Effector memory CD4-positive, alpha-beta T cell (primary cell): Measurements from ENCODE around the gene SOHLH1.

ENCODE experiments used
- DNase-seq, 3 donors: peaks; one replicate each; pipeline ENCODE4 v3.0.0-alpha.2; 2020
- H3K27ac ChIP-seq: 2 replicates; pipeline ENCODE4 v1.7.0; 2013; ENCODE audit warnings: mild to moderate bottlenecking, low read length, moderate library complexity; ENCODE audit not compliant: insufficient read depth, poor library complexity, severe bottlenecking
- H3K27me3 ChIP-seq: replicated peaks from 2 replicates; pipeline ENCODE4 v1.7.0; 2013; ENCODE audit warnings: mild to moderate bottlenecking, low read length; ENCODE audit not compliant: insufficient read depth, control insufficient read depth, poor library complexity, severe bottlenecking
- H3K36me3 ChIP-seq: 2 replicates; pipeline ENCODE4 v1.7.0; 2013; ENCODE audit warnings: mild to moderate bottlenecking, low read length, moderate library complexity; ENCODE audit not compliant: control insufficient read depth, insufficient read depth
- H3K4me1 ChIP-seq: 2 replicates; pipeline ENCODE4 v1.7.0; 2013; ENCODE audit warnings: low read length, mild to moderate bottlenecking; ENCODE audit not compliant: control insufficient read depth, insufficient read depth, poor library complexity, severe bottlenecking
- H3K4me3 ChIP-seq: 2 replicates; pipeline ENCODE4 v1.7.0; 2013; ENCODE audit warnings: low read length, low read depth, mild to moderate bottlenecking; ENCODE audit not compliant: insufficient read depth, poor library complexity, severe bottlenecking
- H3K9me3 ChIP-seq: 2 replicates; pipeline ENCODE4 v1.7.0; 2013; ENCODE audit warnings: mild to moderate bottlenecking, low read length, moderate library complexity; ENCODE audit not compliant: control insufficient read depth

Gene SOHLH1

DNA sequence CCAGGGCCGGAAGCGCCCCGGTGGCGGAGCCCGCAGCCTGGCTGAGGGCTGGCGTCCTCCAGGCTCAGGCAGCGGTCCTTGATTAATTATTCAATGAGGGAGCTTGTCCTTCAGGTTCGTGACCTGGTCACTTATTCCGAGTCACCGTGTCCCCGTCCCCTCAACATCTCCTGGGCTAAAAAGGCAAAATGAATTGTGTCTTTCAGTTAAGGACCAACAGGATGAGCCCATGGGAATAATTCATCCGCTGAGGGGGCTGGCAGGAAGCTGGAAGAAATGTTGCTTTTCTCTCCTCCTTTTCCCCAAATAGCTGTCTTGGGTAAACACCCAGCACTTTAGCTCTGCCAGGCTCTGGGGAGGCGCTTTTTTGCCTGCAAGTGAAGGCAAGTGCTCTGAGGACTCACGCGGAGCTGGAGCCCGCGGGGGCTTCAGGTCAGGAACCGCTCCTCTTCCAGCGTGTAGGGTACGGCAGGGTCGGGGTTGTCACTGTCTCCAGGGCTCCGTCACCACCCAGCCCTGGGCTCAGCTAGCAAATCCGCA is 15.8 kb upstream of the SOHLH1 start:
- H3K9me3 ChIP-seq = no peaks in the 10 kb centered on the region
- no peaks in the 10 kb centered on the region for H3K36me3 ChIP-seq
- no peaks in the 10 kb centered on the region for H3K4me1 ChIP-seq
- no peak for DNase-seq
- H3K27me3 ChIP-seq = peaks cover 16% of the 10 kb centered on the region
- no peak overlapping the region for H3K4me3 ChIP-seq
- H3K27ac ChIP-seq = no peak overlapping the region

- Histone ChIP-seq H3K27ac (no peak overlapping the region), H3K27me3 (peaks cover 16% of the 10 kb centered on the region), H3K36me3 (no peaks in the 10 kb centered on the region), H3K4me1 (no peaks in the 10 kb centered on the region), H3K4me3 (no peak overlapping the region), H3K9me3 (no peaks in the 10 kb centered on the region)
- DNase-seq = no peak
These were observed 15.2 kb upstream of the SOHLH1 start for GRCh38 chr9:135714242-135715055.

GRCh38 chr9:135712613-135713295 is 13.5 kb upstream of the SOHLH1 start:
- no peaks in the 10 kb centered on the region for H3K36me3 ChIP-seq
- no peak overlapping the region for H3K4me3 ChIP-seq
- peaks cover 16% of the 10 kb centered on the region for H3K27me3 ChIP-seq
- no peaks in the 10 kb centered on the region for H3K9me3 ChIP-seq
- H3K27ac ChIP-seq = no peak overlapping the region
- H3K4me1 ChIP-seq = no peaks in the 10 kb centered on the region
- DNase-seq = no peak

DNA sequence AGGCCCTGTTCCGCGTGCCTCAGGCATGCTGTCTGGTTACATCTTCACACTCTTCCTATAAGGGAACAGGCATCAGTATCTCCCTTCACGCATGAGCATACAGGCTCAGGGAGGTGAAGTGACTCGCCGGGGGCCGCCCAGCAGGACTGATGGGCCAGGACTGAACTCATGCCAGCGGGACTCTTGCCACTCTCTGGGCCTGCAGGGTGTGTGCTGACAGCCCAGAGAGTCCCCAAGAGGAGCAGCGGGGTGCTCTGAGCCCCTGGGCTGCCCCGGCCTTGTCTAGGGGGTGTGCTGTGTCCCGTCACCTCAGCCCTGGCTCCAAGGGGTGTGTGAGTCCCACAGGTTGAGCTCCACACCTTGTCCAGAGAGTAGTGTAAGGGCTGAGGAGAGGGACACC is 12.6 kb upstream of the SOHLH1 start:
- Histone ChIP-seq H3K36me3 (no peaks in the 10 kb centered on the region), H3K27ac (no peak overlapping the region), H3K4me3 (no peak overlapping the region), H3K9me3 (no peaks in the 10 kb centered on the region), H3K4me1 (no peaks in the 10 kb centered on the region), H3K27me3 (peaks cover 16% of the 10 kb centered on the region)
- DNase-seq = no peak

DNA sequence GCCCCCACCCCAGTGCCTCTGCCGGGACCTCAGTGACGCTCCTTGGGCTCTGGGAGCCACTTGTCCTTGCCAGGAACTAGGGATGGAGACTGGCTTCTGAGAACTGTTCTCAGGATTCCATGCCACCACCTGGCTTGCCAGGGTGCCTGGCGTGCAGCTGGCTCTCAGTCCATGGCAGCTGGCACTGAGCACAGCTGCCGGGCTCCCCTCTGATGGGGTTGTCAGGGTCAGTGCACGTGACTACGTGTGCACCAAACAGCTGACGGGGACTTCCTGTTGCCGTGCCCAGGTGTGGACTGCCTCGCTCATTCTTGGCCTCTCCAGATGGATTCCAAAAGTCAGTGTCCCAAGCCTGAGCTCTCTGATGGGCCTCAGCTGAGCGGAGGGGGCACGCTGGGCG is 12.1 kb upstream of the SOHLH1 start:
- Histone ChIP-seq H3K4me1 (no peaks in the 10 kb centered on the region), H3K27ac (no peak overlapping the region), H3K4me3 (no peak overlapping the region), H3K27me3 (peaks cover 16% of the 10 kb centered on the region), H3K9me3 (no peaks in the 10 kb centered on the region), H3K36me3 (no peaks in the 10 kb centered on the region)
- DNase-seq = no peak

GRCh38 chr9:135708164-135708563 is 8.9 kb upstream of the SOHLH1 start:
- Histone ChIP-seq H3K27me3 (peaks cover 4% of the 10 kb centered on the region), H3K4me3 (no peak overlapping the region), H3K9me3 (no peaks in the 10 kb centered on the region), H3K27ac (no peak overlapping the region), H3K36me3 (no peaks in the 10 kb centered on the region), H3K4me1 (no peaks in the 10 kb centered on the region)
- DNase-seq = no peak

DNA sequence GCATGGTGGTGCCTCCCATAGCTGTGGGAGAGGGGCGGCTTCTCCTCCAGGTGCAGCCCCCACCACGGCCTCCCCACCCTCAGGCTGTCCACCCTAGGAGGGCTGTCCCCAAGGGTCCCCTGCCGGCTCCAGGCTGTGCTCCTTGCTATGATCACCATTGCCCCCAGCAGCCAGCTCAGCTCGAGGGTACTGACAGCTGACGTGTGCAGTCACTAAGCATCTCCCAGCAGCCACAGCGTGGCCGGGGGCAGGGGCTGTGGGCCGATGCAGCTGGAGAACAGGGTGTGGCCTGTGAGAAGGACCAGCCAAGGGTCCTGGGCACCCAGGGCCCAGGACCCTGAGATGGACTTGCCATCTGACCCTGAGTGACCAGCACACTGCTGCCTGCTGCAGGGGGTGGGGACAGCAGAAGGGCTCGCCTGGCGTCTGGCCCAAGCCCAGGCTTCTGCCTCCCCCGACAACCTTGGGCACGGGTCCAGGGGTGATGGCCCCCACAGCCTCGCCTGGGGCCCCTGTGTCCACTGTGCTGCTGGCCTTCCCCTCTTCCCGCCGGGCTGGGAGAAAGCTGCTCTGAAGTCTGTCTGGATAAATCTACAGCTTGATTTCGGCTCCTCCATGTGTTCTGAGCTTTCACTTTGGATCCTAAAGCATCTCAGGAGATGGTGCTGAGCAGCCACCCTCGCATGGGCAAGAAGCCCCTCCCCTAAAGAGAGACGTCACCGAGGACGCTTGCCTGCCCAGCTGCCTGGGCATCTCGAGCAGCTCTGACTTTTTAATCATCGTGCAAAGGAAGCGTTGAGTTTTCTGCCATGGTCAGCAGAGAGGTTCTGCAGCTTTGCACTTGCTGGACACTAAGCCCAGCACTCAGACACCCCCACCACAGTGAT is 8.2 kb upstream of the SOHLH1 start:
- no peaks in the 10 kb centered on the region for H3K36me3 ChIP-seq
- DNase-seq = no peak
- H3K4me3 ChIP-seq = no peak overlapping the region
- peaks cover 8% of the 10 kb centered on the region for H3K27me3 ChIP-seq
- no peak overlapping the region for H3K27ac ChIP-seq
- H3K4me1 ChIP-seq = no peaks in the 10 kb centered on the region
- no peaks in the 10 kb centered on the region for H3K9me3 ChIP-seq

- Histone ChIP-seq H3K4me3 (no peak overlapping the region), H3K9me3 (no peaks in the 10 kb centered on the region), H3K27ac (no peak overlapping the region), H3K36me3 (no peaks in the 10 kb centered on the region), H3K27me3 (peaks cover 13% of the 10 kb centered on the region), H3K4me1 (peaks cover 5% of the 10 kb centered on the region)
- DNase-seq = no peak
These were observed 7.0 kb upstream of the SOHLH1 start for GRCh38 chr9:135706288-135706687.

DNA sequence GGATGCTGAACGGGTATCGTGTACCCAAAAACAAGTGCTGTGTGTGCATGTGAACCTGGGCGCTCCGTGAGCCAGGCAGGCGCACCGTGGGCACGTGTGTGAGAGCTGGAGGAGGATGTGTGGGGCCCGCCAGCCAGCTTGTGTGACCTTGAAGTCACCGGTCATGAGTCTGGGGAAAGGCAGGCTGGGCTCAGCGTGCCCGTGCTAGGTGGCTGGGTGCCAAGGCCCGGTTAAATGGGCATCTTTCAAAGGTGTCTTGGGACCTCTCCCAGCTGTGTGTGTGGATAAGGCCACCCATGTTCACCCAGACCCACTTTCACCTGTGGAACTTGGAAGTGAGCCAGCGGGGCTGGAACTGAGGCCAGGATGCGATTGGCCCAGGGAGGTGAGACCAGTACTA is 6.1 kb upstream of the SOHLH1 start:
- H3K27me3 ChIP-seq = peaks cover 13% of the 10 kb centered on the region

More for the DNA sequence above, 6.1 kb upstream of the SOHLH1 start:
- Histone ChIP-seq H3K36me3 (no peaks in the 10 kb centered on the region), H3K9me3 (no peaks in the 10 kb centered on the region), H3K4me1 (peaks cover 5% of the 10 kb centered on the region), H3K4me3 (no peak overlapping the region), H3K27ac (no peak overlapping the region)
- DNase-seq = no peak
